HG03066 (cell line): ENCODE measurements around the gene TSPAN16.
A peak's percentile ranks its signal among the peaks of the same experiment; 100 is the strongest.
"Not testable (repeated sequence)": the region's sequence is repeated elsewhere in the genome, so short reads cannot be mapped to it uniquely, and the experiment has no call there.

Experiments used
- ATAC-seq: cut with Tn5 transposase; IDR thresholded peaks from one replicate; pipeline ENCODE4 v1.9.1; 2021; ENCODE audit warnings: low read depth; ENCODE audit not compliant: unreplicated experiment

TSPAN16 gene

DNA sequence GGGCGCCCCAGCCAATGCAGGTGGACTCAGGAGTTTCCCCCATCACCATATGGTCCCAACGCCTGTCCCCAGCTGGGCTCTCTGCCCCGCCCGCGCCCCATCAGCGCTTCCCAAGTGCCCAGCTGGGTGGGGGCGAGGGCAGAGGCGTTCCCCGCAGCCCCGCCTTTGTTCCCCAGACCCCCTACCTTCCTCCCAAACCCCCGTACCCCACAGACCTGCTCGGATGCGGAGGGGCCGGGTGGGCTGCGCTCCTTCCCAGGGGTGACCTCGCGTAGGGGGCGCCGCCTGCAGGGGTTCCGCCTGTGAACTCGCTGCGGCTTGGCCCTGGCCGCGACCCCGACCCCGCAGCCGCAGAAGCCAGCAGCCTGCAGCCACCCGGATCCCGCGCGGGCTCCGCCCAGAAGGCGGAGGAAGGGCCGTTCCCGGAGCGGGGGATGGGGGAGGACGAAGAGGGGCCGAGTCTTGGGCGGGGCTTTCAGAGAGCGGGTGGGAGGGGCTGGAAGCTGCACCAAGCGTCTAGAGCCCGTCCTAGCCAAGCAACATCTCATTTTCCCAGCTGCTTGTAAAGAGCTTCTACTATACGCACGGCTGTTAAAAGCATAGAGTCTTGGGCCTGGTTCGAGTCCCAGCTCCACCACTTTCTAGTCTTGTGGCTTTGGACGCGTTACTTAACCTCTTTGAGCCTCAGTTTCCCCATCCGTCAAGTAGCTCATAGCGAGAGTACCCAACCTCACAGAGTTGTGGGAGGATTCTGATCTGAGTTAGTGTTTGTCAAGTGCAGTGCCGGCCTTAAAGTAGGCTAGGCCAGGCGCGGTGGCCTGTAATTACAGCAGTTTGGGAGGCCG is 43.5 kb downstream of the TSPAN16 start, which contains the start of gene RAB3D:
Gene RAB3D (minus strand): TSS at position 404 of the 845 bp plus-strand sequence. CDS start 2,258 bp downstream, outside the sequence.
- ATAC-seq = no peak

DNA sequence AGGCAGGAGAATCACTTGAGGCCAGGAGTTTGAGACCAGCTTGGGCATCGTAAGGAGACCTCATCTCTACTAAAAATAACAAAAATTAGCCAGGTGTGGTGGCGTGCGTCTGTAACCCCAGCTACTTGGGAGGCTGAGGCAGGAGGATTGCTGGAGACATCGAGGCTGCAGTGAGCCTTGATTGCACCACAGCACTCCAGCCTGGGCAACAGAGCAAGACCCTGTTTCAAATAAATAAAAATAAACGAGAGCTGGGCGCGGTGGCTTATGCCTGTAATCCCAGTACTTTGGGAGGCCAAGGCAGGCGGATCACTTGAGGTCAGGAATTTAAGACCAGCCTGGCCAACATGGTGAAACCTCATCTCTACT is 44.1 kb downstream of the TSPAN16 start:
- not testable (repeated sequence) for ATAC-seq

DNA sequence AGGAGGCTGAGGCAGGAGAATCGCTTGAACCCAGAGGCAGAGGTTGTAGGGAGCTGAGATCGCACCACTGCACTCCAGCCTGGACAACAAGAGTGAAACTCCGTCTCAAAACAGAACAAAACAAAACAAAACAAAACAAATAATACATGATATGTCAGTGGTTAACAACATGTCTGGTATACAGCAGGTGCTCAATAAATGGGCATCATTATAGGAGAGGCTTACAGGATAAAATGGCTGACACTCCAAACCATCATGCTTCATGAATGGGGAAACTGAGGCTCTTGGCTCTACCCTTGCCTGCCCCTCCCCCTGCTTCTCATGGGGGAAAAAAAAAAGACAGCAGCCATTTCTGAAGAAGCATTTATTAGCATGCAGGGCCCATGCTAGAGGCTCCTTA is 46.5 kb downstream of the TSPAN16 start:
- no peak for ATAC-seq

DNA sequence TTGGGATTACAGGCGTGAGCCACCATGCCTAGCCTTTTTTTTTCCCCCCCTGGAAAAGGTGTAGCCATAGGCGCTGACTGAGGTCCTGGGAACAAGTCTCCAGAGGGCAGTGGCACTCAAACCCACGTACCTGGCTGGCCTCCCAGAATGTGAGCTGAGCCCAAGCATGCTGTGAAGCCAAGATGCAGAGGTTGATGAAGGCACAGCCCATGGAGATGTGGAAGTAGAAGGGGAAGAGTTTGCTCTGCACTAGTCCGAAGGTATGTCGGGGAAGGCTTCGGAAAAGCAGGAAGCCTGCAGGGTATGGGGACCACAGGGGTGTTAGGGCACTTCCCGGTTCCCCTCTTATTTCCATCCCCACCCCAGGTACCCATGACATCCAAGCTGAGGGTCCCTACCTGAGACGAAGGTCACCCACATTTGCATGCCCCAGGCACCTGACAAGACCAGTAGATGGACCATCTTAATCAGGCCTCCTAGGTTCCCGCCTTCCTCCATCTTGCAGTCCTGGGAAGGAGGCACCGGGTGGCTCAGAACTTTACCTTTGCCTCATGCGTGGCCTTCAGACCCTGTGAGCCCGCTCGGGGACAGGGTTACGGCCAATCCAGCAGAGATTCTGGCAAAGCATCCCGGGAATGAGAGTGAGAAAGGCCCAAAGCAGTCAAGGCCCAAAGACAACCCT is 49.3 kb downstream of the TSPAN16 start:
- ATAC-seq = no peak

DNA sequence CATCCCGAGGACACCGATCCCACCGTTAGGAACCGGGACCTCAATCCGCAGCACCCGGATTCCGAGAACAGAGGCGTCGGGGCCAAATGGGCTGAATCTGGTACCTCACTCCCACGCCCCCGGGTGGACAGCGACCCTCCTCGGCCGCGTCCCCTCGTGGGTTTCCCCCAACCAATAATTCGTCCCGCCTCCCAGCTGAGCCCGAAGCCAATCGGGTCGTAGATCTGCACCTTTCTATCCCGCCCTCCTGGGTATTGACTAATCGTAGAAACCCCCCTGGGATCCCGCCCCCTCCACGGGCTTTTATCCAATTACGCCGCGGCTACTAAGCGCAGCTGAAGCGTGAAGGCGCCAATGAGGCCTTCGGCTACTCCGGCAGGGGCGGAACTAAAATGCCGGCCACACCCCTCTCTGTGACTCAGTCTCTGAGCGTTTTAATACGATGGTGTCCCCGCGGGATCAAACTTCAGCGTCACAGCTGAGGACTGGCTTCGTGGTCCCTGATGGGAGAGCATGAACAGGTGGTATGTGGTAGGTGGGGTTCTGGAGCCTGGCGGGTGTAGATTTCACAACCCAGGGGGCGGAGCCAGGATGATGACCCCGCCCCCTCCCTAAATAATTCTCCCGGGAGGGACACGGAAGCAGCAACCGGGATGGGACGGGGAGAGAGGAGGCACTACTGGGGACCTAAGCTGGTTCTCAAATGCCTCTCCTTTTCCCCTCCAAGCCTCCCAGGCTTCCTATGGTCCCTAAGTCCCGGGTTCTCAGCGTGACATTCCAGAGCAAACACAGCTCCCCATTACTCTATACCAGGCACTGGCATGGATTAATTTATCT is 50.4 kb downstream of the TSPAN16 start, which contains the start of the genes CCDC159 and TMEM205:
Gene CCDC159 (plus strand): TSS at position 416 of the 837 bp plus-strand sequence. CDS start 88 bp downstream, at position 504.
Gene TMEM205 (minus strand): TSS at position 165 of the 837 bp plus-strand sequence. CDS start 649 bp downstream, outside the sequence.
- ATAC-seq = peak; percentile 90

DNA sequence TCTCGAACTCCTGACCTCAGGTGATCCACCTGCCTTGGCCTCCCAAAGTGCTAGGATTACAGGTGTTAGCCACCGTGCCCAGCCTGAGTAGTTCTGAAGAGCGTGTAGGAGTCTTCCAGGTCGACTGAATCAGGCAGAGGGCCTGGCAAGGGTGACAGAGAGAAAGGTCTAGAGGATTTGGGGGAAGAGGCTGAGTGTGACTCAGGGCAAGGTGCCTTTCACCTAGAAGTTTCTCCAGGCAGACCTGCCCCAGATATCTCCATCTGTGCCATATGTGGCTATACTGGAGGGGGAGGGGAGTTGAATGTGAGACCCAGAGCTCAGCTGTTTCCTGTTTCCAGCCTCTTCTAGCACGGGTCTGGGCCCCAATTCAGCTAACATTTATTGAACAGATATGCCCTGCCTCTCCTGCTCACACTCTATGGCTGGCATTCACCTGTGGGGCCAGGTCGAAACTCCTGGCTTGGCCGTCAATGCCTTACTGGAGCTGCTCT is 51.6 kb downstream of the TSPAN16 start:
- ATAC-seq = no peak

DNA sequence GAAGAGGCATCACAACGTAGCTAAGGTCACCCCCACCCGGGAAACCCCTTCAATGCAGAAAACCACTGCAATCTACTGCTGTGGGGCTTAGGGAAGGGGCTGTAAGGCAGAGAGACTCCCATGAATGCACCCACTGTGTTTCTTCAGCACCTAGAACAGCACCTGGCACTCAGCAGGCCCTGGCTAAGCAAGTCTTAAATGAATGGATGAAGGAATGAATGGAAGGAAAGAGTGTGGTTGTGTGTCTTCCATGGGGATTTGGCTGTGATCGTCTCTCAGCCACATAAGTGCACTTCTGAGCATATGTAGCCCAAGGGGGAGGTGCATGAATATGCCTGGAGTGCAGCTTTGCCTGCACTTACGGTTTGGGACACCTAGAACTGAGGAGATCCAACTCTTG is 53.2 kb downstream of the TSPAN16 start:
- no peak for ATAC-seq

DNA sequence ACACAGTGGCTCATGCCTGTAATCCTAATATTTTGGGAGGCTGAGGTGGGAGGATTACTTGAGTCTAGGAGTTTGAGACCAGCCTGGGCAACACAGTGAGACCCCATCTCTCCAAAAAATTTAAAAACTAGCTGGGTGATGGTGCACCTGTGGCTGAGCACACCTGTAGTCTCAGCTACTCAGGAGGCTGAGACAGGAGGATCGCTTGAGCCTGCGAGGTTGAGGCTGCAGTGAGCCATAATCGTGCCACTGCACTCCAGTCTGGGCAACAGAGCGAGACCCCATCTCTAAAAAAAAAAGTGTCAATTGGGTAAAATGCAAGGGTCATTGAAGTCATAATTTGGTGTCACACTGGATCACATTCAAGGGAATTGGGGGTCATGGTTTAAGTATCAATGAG is 58.1 kb downstream of the TSPAN16 start:
- not testable (repeated sequence) for ATAC-seq

DNA sequence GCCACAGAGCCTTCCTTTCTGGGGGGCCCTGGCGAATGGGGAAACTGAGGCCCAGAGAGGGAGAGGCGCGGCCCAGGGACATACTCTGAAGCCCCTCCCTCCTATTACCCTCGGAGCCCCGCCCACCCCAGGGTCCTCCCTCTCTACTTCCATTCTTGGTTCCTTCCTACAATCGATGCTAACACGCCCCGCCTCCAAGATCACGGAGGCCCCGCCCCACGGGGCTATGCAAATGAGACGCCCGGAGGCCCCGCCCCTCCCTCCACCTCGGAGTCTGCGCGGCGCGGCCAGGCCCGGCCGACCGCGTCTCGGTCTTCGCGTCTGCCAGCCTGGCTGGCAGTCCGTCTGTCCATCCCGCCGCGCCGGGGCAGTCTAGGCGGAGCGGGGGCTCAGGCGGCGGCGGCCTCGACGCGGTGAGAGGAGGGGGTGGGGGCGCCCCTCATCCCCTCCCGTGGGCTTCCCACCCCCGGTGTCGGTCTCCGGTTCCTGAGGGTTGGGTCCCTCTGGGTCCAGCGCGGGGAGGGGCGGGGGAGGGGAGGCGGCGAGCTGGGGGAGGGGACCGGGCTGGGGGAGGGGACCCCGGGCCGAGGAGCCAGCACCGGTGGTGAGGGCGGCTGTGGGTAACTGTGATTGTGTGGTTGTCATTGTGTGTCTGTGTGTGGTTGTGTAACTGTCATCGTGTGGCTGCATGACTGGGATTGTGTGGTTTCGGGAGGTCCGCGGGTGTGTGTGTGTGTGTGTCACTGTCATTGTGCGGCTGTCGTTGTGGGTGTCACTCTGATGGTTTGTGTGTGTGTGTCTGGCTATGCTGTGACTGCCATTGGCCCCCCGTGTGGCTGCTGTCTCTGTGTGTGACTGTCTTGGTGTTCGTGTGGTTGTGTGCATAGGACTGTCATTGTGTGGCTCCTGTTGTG is 59.5 kb downstream of the TSPAN16 start, which contains the start of gene PLPPR2:
Gene PLPPR2 (plus strand): TSS at position 273 of the 914 bp plus-strand sequence. CDS start 2,242 bp downstream, outside the sequence.
- no peak for ATAC-seq

DNA sequence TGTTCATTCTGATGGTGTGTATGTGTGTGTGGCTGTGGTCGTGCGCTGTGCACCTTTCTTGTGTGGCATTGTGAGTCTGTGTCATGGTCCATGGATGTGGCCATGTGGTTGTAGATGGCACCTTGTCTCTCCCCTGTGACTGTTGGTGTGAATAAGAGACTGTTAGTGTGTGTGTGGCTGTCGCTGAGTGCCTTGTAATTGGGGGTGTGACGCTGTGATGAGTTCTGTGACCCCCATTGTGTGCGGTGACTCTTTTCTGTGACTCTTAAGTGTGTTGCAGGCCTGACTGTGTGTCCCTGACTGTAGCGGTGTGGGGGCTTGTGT is 60.1 kb downstream of the TSPAN16 start:
- ATAC-seq = no peak

DNA sequence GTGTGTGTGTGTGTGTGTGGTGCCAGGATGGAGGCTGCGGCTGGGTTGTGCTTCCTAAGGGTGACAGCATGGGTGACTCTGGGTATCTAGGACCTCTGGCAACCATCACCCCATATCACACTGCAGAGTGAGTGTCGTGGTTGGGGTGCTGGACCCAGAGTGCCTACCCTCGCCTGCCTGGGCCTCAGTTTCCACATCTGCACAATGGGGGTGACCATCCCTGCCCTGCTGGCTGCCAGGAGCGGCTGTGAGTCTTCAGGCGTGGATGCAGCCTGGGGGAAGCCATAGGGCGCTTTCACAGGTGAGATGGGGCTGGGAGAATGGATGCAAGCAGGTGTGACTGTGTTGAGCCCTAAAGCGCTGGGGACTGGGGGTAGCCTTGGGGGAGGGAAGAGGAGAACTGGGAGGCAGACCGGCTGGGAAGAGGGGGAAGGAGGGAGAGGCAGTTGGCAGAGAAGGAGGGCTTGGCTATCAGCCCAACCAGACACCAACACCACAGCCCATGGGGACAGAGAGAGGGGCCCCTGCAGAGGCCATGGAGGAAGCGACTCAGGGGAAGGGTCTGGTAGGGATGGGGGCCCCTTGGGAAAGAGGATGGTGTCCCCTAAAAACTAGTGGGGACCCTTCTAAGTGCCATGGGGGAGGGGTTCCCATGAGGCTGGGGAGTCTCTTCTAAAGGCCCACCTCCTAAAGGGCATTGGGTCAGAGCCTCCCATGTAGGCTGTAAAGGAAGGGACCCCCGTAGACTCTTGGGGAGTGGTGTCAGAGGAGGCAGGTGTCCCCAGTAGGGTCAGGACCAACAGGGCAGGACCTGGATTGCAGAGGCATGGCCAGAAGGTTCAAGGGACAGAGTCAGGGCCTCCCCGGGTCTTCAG is 61.0 kb downstream of the TSPAN16 start:
- ATAC-seq = no peak

DNA sequence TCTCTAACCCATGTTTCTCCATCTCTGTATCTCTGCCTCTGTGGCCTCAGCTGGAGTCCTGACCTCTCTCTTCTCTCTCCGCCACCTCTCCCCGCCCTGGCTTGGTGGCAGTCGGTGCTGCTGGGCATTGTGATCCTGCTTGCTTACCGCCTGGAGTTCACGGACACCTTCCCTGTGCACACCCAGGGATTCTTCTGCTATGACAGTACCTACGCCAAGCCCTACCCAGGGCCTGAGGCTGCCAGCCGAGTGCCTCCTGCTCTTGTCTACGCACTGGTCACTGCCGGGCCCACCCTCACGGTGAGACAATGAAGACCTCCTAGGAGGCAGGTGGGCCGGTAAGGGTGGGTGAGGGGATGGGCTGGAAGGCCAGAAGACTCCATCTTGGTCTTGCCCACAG is 63.5 kb downstream of the TSPAN16 start:
- no peak for ATAC-seq

DNA sequence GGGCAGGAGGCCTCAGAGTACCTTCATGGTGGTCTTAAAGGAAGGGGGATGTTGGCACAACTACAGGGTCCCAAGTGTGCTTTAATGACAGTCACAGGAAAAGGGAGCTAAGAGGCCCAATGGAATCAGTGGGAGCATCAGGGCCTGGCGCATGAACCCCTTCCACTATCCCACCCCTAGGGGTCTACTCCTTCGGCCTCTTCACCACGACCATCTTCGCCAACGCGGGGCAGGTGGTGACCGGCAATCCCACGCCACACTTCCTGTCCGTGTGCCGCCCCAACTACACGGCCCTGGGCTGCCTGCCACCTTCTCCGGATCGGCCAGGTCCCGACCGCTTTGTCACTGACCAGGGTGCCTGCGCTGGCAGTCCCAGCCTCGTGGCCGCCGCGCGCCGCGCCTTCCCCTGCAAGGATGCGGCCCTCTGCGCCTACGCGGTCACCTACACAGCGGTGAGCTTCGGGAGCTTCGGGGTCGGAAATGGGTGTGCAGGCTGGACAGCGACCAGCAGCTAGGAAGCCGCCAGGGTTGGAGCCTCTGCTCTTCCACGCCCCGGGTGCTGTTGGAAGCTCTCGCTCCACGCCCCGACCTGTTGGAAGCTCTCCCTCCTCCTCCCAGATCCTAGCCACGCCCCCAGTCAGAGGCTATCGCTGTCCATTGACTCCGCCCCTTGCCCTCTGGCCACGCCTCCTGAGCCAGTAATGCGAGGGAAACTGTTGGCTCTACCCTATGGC is 65.2 kb downstream of the TSPAN16 start:
- ATAC-seq = no peak

DNA sequence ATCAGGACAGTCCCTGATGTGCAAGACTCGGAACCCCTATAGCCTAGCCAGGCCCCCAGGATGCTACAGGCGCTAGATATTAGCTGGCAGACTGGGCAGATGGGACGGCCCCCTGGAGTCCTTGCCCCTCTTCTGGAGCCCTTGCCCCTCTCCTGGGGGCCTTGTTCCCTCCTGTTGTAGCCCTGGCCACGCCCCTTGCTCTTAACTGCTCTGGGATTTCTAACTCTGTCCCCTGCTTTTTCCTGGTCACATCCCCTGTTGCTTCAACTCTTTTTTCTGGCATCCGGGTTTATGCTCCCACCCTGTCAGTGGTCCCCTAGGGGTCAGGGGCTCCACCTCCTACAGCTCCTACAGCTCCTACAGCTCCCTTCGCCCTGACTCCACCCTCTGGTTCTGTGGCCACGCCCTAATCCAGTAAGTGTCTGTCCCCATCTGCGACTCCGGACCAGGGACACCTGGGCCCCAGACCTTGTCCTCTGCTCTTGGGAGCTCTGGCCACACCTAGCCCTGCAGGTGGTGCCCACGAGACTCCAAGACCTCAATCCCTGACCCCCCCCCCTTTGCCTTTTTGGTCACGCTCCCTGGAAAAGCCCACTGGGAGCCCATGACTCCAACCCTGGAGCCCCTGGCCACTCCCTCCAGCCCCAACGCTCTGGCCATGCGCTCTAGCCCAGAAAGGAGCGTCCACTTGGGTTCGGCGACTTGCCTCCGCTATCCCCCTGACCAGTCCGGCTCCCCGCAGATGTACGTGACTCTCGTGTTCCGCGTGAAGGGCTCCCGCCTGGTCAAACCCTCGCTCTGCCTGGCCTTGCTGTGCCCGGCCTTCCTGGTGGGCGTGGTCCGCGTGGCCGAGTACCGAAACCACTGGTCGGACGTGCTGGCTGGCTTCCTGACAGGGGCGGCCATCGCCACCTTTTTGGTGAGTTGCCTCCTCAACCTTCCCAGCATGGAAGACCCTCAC is 66.1 kb downstream of the TSPAN16 start:
- no peak for ATAC-seq

DNA sequence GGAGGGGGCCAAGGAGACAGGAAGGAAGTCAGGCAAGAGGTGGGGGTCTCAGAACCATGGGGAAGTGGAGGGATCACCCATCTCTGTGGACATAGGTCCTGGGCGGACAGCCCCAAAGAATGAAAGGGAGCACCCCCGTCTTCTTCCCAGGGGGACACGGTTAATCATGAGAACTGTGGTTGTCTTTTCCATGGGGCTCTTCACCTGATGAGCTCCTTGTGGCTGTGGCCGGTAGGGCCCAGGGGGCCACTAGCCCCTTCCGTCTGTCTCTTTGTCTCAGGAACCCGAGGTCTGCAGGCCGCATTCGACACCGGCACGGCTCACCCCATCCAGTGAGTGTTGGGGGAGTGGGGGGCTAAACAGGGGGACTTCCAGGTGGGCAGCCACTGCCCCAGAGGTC is 67.9 kb downstream of the TSPAN16 start:
- no peak for ATAC-seq

DNA sequence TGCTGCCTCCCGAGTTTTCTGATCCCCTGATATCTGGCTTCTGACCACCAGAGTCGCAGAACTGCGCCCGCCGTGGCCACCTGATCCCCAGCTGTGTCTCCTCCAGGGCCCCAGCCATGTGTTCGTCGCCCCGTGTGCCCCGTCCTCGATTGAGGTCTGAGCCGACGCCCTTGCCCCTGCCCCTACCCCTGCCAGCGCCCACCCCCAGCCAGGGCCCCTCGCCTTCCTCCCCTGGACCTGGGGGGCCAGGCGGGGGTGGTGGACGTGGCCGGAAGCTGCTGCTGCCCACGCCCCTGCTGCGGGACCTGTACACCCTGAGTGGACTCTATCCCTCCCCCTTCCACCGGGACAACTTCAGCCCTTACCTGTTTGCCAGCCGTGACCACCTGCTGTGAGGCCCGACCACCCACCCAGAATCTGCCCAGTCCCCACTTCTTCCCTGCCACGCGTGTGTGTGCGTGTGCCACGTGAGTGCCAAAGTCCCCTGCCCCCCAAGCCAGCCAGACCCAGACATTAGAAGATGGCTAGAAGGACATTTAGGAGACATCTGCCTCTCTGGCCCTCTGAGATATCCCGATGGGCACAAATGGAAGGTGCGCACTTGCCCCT is 68.4 kb downstream of the TSPAN16 start:
- ATAC-seq = no peak
